Ascending aorta (tissue), 2 donors: ENCODE data around the gene AKR1C2. TPM values are rescaled to one million over a fixed set of nuclear protein-coding genes. Genes with fewer than 3 reads are reported as not detected.
"Not testable (repeated sequence)": the region's sequence is repeated elsewhere in the genome, so short reads cannot be mapped to it uniquely, and the experiment has no call there.

Experiments
- DNase-seq, 2 donors: peaks; one replicate each; pipeline ENCODE4 v3.0.0-alpha.2; 2019; ENCODE audit warnings: low spot score in 2 of 2
- H3K27ac ChIP-seq, 2 donors: fragments of 200-600 bp; sonication (generic); one replicate each; pipeline ENCODE4 v1.5.1; 2016 to 2017; ENCODE audit warnings: mild to moderate bottlenecking in 1 of 2
- H3K27me3 ChIP-seq: fragments of 200-600 bp; sonication (generic); one replicate; pipeline ENCODE4 v1.5.1; 2017
- H3K36me3 ChIP-seq, 2 donors: fragments of 200-600 bp; sonication (generic); one replicate each; pipeline ENCODE4 v1.5.1; 2016
- H3K4me1 ChIP-seq, 2 donors: fragments of 200-600 bp; sonication (generic); one replicate each; pipeline ENCODE4 v1.5.1; 2016 to 2017; ENCODE audit warnings: mild to moderate bottlenecking in 1 of 2
- H3K4me3 ChIP-seq, 2 donors: fragments of 200-600 bp; sonication (generic); one replicate each; pipeline ENCODE4 v1.5.1; 2016 to 2017; ENCODE audit warnings: mild to moderate bottlenecking in 1 of 2
- H3K9me3 ChIP-seq, 2 donors: fragments of 200-600 bp; sonication (generic); one replicate each; pipeline ENCODE4 v1.5.1; 2016
- CTCF ChIP-seq, 3 experiments: fragments of 200-600 bp in 2 of 3; fragments of 450-650 bp in 1 of 3; sonication (generic) in 2 of 3; IDR thresholded peaks; one replicate each; pipeline ENCODE4 v1.5.1; 2016 to 2019; ENCODE audit warnings: antibody characterized with exemption in 3 of 3, mild to moderate bottlenecking in 1 of 3, moderate library complexity in 1 of 3
- intact Hi-C: fragments of 100-400 bp; cut with DNase I; formaldehyde crosslinking; loops from one replicate; pipeline ENCODE4 v1.15.1; 2023
- total RNA-seq: library from RNA; depleted of rRNA; stranded (reverse); fragments of >200 nt; gene quantifications from one replicate; pipeline ENCODE4 v1.1.0, GENCODE V29; 2016

The AKR1C2 gene
- total RNA-seq, 1 donor from 2014 or later = 16.6 TPM

- peaks cover 0 to 3% of the 10 kb centered on the region in 2 donors for H3K4me1 ChIP-seq
- H3K27me3 ChIP-seq = no peaks in the 10 kb centered on the region
- DNase-seq = no peak
- no peak overlapping the region for H3K4me3 ChIP-seq
- H3K36me3 ChIP-seq = no peaks in the 10 kb centered on the region
- intact Hi-C loops = no loop called here
- H3K27ac ChIP-seq = no peak overlapping the region
- peaks cover 3 to 23% of the 10 kb centered on the region in 2 donors for H3K9me3 ChIP-seq
- no peak for TF ChIP-seq CTCF (IDR thresholded peaks at IDR 0.05)
Observed at GRCh38 chr10:5038101-5038500, 34.4 kb upstream of the AKR1C2 start.

GRCh38 chr10:5036511-5036910 lies 32.9 kb upstream of the AKR1C2 start:
- intact Hi-C loops = no loop called here
- Histone ChIP-seq H3K27ac (no peak overlapping the region), H3K36me3 (no peaks in the 10 kb centered on the region), H3K9me3 (peaks cover 3 to 24% of the 10 kb centered on the region in 2 donors), H3K4me1 (peaks cover 0 to 3% of the 10 kb centered on the region in 2 donors), H3K27me3 (no peaks in the 10 kb centered on the region), H3K4me3 (no peak overlapping the region)
- no peak for DNase-seq
- TF ChIP-seq CTCF (IDR thresholded peaks at IDR 0.05) = no peak

GRCh38 chr10:5035356-5035755 lies 31.7 kb upstream of the AKR1C2 start:
- Histone ChIP-seq H3K36me3 (no peaks in the 10 kb centered on the region), H3K9me3 (peaks cover 8 to 35% of the 10 kb centered on the region in 2 donors), H3K4me3 (no peak overlapping the region), H3K27me3 (no peaks in the 10 kb centered on the region), H3K27ac (no peak overlapping the region), H3K4me1 (no peaks in the 10 kb centered on the region)
- no peak for TF ChIP-seq CTCF (IDR thresholded peaks at IDR 0.05)
- intact Hi-C loops = no loop called here
- DNase-seq = no peak

DNA sequence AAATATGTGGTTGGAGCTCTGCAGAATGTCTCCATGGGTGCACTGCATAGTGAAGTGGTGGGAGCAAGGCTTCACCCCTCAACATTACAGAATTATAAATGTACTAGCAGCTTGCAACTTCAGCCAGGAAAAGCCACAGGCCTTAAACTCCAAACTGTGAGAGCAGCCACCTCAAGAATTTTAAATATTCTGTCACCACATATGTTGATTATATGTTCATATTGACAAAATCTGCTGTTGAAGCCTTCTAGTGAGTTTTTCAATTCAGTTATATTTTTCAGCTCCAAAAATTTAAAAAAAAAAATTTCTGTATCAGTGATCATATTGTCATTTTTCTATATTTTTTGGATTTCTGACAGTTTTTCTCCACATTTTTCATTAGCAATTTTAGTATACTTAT lies 30.9 kb upstream of the AKR1C2 start:
- Histone ChIP-seq H3K9me3 (peaks cover 11 to 41% of the 10 kb centered on the region in 2 donors), H3K36me3 (no peaks in the 10 kb centered on the region), H3K4me1 (no peaks in the 10 kb centered on the region), H3K27me3 (no peaks in the 10 kb centered on the region), H3K27ac (no peak overlapping the region), H3K4me3 (no peak overlapping the region)
- no peak for TF ChIP-seq CTCF (IDR thresholded peaks at IDR 0.05)
- no peak for DNase-seq
- intact Hi-C loops = no loop called here

- intact Hi-C loops = no loop called here
- no peak for TF ChIP-seq CTCF (IDR thresholded peaks at IDR 0.05)
- no peak overlapping the region for H3K4me3 ChIP-seq
Observed at GRCh38 chr10:5033061-5033778, 29.6 kb upstream of the AKR1C2 start.

GRCh38 chr10:5032444-5032843 lies 28.8 kb upstream of the AKR1C2 start:
- intact Hi-C loops, DNase-seq: not testable (repeated sequence)
- H3K9me3 ChIP-seq = peaks cover 11 to 41% of the 10 kb centered on the region in 2 donors

More at GRCh38 chr10:5033061-5033778, 29.6 kb upstream of the AKR1C2 start:
- Histone ChIP-seq H3K4me1 (no peaks in the 10 kb centered on the region), H3K27ac (no peak overlapping the region), H3K27me3 (no peaks in the 10 kb centered on the region), H3K36me3 (no peaks in the 10 kb centered on the region), H3K9me3 (peaks cover 11 to 41% of the 10 kb centered on the region in 2 donors)
- DNase-seq = no peak

GRCh38 chr10:5031588-5031987 lies 27.9 kb upstream of the AKR1C2 start:
- H3K9me3 ChIP-seq = peaks cover 11 to 41% of the 10 kb centered on the region in 2 donors
- DNase-seq, H3K27me3 ChIP-seq, H3K36me3 ChIP-seq, H3K4me3 ChIP-seq, H3K4me1 ChIP-seq, intact Hi-C loops, H3K27ac ChIP-seq: not testable (repeated sequence)

More at GRCh38 chr10:5032444-5032843, 28.8 kb upstream of the AKR1C2 start:
- not testable (repeated sequence) for H3K4me1 ChIP-seq, H3K27ac ChIP-seq, H3K36me3 ChIP-seq, H3K4me3 ChIP-seq, H3K27me3 ChIP-seq
